ENCODE measurements around the gene SUGCT. TPM values are rescaled to one million over a fixed set of nuclear protein-coding genes. Genes with fewer than 3 reads are reported as not detected.
A peak's percentile ranks its signal among the peaks of the same experiment; 100 is the strongest.

The SUGCT gene
- total RNA-seq, 1 donor: 6.7 TPM

DNA sequence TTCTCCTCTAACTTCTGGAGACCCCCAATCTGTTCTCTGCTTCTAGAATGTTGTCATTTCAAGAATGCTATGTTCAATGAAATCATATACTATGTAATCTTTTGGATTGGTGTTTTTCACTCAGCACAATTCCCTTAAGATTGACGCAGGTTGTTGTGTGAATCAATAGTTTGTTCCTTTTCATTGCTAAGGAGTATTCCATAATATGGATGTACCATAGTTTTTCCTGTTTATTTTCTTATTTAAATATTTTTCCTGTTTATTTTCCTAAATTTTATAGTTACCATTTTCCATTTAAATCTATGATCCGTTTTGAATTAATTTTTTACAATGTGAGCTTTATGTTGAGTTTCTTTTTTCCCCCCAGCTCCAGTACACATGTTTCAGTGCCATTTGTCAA, 604.5 kb downstream of the SUGCT start:
- no peak overlapping the region for H3K4me3 ChIP-seq (ENCODE audit: low read depth, low read length)
- TF ChIP-seq, protein P1, sequence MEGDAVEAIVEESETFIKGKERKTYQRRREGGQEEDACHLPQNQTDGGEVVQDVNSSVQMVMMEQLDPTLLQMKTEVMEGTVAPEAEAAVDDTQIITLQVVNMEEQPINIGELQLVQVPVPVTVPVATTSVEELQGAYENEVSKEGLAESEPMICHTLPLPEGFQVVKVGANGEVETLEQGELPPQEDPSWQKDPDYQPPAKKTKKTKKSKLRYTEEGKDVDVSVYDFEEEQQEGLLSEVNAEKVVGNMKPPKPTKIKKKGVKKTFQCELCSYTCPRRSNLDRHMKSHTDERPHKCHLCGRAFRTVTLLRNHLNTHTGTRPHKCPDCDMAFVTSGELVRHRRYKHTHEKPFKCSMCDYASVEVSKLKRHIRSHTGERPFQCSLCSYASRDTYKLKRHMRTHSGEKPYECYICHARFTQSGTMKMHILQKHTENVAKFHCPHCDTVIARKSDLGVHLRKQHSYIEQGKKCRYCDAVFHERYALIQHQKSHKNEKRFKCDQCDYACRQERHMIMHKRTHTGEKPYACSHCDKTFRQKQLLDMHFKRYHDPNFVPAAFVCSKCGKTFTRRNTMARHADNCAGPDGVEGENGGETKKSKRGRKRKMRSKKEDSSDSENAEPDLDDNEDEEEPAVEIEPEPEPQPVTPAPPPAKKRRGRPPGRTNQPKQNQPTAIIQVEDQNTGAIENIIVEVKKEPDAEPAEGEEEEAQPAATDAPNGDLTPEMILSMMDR (IDR thresholded peaks at IDR 0.05; ENCODE audit: insufficient read depth, low read length): no peak
- DNase-seq (ENCODE audit: low read depth): no peak

DNA sequence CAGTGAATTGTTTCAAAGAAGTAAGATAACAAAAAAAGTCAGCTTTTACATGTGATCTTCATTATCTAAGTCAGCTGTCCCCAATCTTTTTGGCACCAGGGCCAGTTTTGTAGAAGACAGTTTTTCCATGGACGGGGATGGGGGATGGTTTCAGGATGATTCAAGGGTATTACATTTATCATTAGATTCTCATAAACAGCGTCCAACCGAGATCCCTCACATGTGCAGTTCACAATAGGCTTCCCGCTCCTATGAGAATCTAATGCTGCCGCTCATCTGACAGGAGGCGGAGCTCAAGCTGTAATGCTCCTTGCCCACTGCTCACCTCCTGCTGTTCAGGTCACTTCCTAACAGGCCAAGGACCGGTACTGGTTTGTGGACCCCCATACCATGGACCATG, 607.5 kb downstream of the SUGCT start:
- no peak overlapping the region for H3K4me3 ChIP-seq (ENCODE audit: low read depth, low read length)
- TF ChIP-seq, protein P1 (IDR thresholded peaks at IDR 0.05; ENCODE audit: insufficient read depth, low read length): no peak
- DNase-seq (ENCODE audit: low read depth): no peak

GRCh38 chr7:40746841-40747556, 612.2 kb downstream of the SUGCT start:
- no peak for DNase-seq (ENCODE audit: low read depth)
- TF ChIP-seq, protein P1 (IDR thresholded peaks at IDR 0.05; ENCODE audit: insufficient read depth, low read length): no peak

DNA sequence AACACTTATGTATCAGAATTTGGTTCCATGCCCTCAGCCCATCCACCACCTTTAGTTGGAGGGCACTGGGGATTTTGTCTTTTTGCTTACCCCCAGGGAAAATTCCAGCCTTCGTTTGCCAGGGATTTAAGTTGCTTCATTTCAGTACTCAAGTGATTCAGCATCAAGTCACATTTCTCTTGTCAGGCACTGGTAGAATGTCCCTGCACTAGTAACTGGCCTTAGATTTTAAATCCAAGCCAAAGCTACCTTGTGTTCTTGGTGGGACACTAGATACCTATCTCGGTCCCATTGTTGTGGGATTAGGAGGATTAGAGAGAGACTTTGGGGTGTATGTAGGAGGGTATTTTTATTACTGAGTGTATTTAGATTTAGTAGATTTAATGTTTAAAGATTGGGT, 613.1 kb downstream of the SUGCT start:
- no peak for DNase-seq (ENCODE audit: low read depth)
- H3K4me3 ChIP-seq (ENCODE audit: low read depth, low read length): no peak overlapping the region
- TF ChIP-seq, protein P1 (IDR thresholded peaks at IDR 0.05; ENCODE audit: insufficient read depth, low read length): no peak

More at GRCh38 chr7:40746841-40747556, 612.2 kb downstream of the SUGCT start:
- no peak overlapping the region for H3K4me3 ChIP-seq (ENCODE audit: low read depth, low read length)

DNA sequence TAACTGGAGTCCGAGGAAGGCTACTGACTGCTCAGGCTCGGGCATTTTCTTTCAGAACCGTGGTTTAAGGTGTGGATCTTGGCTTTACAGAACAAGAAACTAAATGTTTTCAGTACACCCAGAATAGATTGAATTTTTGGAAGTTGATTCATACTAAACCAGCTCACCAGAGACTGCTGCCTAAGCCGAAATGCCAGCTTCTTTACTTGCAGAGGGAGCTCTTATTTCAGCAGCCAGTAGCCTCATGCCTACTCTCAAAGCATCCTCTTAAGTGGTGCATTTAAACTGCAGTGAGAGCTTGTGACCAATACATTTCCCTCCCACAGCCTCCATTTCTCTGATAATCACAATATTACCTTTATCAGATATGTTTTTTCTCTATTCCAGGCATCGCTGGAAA, 615.1 kb downstream of the SUGCT start:
- DNase-seq (ENCODE audit: low read depth): peak; percentile 26
- TF ChIP-seq, protein P1 (IDR thresholded peaks at IDR 0.05; ENCODE audit: insufficient read depth, low read length): no peak
- H3K4me3 ChIP-seq (ENCODE audit: low read depth, low read length): no peak overlapping the region

DNA sequence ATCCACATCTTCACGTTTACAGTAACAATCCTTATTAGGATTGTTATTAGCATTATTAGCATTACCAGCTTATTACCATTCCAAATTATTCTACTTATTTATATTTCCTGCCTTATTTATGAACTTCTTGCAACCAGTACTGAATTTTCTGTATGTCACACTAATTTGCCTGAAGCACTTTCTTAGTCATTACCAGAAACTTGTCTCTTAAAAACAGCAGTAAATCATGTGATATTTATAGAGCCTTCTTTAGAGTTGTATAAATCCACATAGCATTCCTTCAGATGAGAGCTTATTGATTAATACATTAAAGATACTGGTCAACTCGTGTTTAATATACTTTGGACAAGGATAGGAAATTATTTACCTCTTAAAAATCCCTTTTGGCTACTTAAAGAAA, 618.6 kb downstream of the SUGCT start:
- TF ChIP-seq, protein P1 (IDR thresholded peaks at IDR 0.05; ENCODE audit: insufficient read depth, low read length): no peak
- DNase-seq (ENCODE audit: low read depth): no peak

DNA sequence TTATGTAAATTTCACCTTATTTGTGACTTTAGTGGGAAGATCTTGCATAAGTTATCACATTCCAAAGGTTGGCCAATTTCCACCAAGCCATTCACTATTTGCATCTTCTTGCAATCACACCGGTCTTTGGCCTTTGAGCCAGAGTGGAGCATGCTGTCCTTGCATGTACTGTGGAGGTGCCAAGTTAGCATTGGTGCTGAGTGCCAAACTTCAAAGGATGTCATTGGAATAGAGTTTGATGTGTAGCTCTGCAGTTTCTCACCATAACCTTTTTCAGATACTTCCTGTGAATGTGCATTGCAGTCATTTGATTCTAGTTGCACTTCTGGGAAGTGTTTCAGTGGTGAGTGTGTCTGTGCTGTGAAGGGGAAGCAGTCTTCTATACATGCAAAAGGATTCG, 620.6 kb downstream of the SUGCT start:
- TF ChIP-seq, protein P1 (IDR thresholded peaks at IDR 0.05; ENCODE audit: insufficient read depth, low read length): no peak
- peak; percentile 13 for DNase-seq (ENCODE audit: low read depth)
- no peak overlapping the region for H3K4me3 ChIP-seq (ENCODE audit: low read depth, low read length)

More for the DNA sequence above, 618.6 kb downstream of the SUGCT start:
- H3K4me3 ChIP-seq (ENCODE audit: low read depth, low read length): no peak overlapping the region
